GM19372 (cell line): ENCODE results near the gene PRTFDC1.
A peak's percentile ranks its signal among the peaks of the same experiment; 100 is the strongest.

Source experiments
- ATAC-seq: cut with Tn5 transposase; IDR thresholded peaks from one replicate; pipeline ENCODE4 v1.9.1; 2021; ENCODE audit warnings: mild to moderate bottlenecking, low read depth, moderate library complexity; ENCODE audit not compliant: unreplicated experiment

Gene PRTFDC1

GRCh38 chr10:24908793-24909423 is 43.5 kb downstream of the PRTFDC1 start:
- no peak for ATAC-seq

- no peak for ATAC-seq
These were observed 44.5 kb downstream of the PRTFDC1 start for GRCh38 chr10:24907956-24908355.

GRCh38 chr10:24906372-24906771 is 46.0 kb downstream of the PRTFDC1 start:
- no peak for ATAC-seq

- no peak for ATAC-seq
These were observed 47.6 kb downstream of the PRTFDC1 start for GRCh38 chr10:24904824-24905223.

- ATAC-seq: no peak
These were observed 50.0 kb downstream of the PRTFDC1 start for GRCh38 chr10:24902400-24902728.

- ATAC-seq: peak; percentile 46
These were observed 50.6 kb downstream of the PRTFDC1 start for GRCh38 chr10:24901686-24902399.

- ATAC-seq: peak; percentile 64
These were observed 51.3 kb downstream of the PRTFDC1 start for GRCh38 chr10:24900888-24901685.

GRCh38 chr10:24899571-24899970 is 52.8 kb downstream of the PRTFDC1 start:
- ATAC-seq: no peak

- no peak for ATAC-seq
These were observed 53.9 kb downstream of the PRTFDC1 start for GRCh38 chr10:24898501-24898900.

- ATAC-seq: no peak
These were observed 55.0 kb downstream of the PRTFDC1 start for GRCh38 chr10:24897326-24897926.

- no peak for ATAC-seq
These were observed 57.7 kb downstream of the PRTFDC1 start for GRCh38 chr10:24894728-24895127.

- no peak for ATAC-seq
These were observed 58.1 kb downstream of the PRTFDC1 start for GRCh38 chr10:24894309-24894708.

GRCh38 chr10:24893127-24893526 is 59.3 kb downstream of the PRTFDC1 start:
- no peak for ATAC-seq

GRCh38 chr10:24891823-24892222 is 60.6 kb downstream of the PRTFDC1 start:
- no peak for ATAC-seq

- ATAC-seq: no peak
These were observed 62.8 kb downstream of the PRTFDC1 start for GRCh38 chr10:24889639-24890038.

GRCh38 chr10:24887855-24888231 is 64.6 kb downstream of the PRTFDC1 start:
- ATAC-seq: peak; percentile 33

- ATAC-seq: no peak
These were observed 66.1 kb downstream of the PRTFDC1 start for GRCh38 chr10:24886290-24886680.

GRCh38 chr10:24885551-24886289 is 66.7 kb downstream of the PRTFDC1 start:
- no peak for ATAC-seq

GRCh38 chr10:24884793-24885192 is 67.6 kb downstream of the PRTFDC1 start:
- no peak for ATAC-seq

GRCh38 chr10:24884316-24884715 is 68.1 kb downstream of the PRTFDC1 start:
- no peak for ATAC-seq

GRCh38 chr10:24883176-24883575 is 69.2 kb downstream of the PRTFDC1 start:
- ATAC-seq: no peak
